Measurements from ENCODE around the gene ATN1. TPM values are rescaled to one million over a fixed set of nuclear protein-coding genes. Genes with fewer than 3 reads are reported as not detected.

The ATN1 gene
- total RNA-seq, 2 donors from 2014 or later = 109 to 163 TPM

GRCh38 chr12:6957151-6957701 is 29.5 kb downstream of the ATN1 start:
- DNase-seq (ENCODE audit: low spot score) (no peak), ATAC-seq (ENCODE audit: insufficient number of reproducible peaks, low FRiP score, low read depth) (no peak)
- Histone ChIP-seq H3K9me3 (no peaks in the 10 kb centered on the region), H3K27ac (no peak overlapping the region), H3K4me1 (ENCODE audit: control insufficient read depth in 1 of 2, low read depth in 2 of 2) (peaks cover 6 to 15% of the 10 kb centered on the region in 2 donors), H3K27me3 (replicated peaks; ENCODE audit: insufficient read depth) (no peaks in the 10 kb centered on the region), H3K36me3 (no peaks in the 10 kb centered on the region), H3K4me3 (no peak overlapping the region)
- TF ChIP-seq, protein P1, sequence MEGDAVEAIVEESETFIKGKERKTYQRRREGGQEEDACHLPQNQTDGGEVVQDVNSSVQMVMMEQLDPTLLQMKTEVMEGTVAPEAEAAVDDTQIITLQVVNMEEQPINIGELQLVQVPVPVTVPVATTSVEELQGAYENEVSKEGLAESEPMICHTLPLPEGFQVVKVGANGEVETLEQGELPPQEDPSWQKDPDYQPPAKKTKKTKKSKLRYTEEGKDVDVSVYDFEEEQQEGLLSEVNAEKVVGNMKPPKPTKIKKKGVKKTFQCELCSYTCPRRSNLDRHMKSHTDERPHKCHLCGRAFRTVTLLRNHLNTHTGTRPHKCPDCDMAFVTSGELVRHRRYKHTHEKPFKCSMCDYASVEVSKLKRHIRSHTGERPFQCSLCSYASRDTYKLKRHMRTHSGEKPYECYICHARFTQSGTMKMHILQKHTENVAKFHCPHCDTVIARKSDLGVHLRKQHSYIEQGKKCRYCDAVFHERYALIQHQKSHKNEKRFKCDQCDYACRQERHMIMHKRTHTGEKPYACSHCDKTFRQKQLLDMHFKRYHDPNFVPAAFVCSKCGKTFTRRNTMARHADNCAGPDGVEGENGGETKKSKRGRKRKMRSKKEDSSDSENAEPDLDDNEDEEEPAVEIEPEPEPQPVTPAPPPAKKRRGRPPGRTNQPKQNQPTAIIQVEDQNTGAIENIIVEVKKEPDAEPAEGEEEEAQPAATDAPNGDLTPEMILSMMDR (IDR thresholded peaks at IDR 0.05) = no peak

DNA sequence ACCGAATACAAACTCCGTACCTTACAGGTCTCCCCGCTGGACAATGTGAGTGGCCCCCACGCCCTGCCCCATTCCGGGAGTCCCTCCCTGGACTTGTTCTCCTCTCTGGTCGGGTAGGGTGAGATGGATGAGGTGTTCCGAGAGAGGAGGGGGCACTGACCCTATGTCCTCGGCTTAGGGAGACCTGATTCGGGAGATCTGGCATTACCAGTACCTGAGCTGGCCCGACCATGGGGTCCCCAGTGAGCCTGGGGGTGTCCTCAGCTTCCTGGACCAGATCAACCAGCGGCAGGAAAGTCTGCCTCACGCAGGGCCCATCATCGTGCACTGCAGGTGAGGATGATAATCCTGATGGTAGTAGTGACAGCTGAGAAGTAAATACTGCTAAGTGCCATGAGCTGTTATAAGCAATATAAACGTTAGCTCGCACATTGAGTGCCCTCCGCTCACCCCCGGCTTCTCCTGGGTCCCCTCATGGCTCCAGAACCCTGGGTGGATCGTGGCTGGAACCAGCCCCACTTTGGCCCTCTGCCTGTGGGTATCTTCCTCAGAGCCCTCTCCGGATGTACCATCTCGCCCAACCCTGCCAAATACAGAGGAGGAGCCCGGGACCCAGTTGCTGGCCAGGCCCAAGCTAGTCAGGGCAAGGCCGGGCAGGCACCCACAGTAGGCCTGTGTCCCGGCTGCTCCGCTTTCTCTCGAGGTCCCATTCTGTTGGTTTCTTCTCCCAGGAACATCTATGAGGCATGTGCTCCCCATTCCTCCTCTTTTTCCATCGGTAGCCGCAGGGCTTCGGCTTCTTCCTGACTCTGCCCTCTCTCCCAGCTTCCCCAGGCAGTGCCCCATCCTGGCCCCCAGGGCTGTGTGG is 30.2 kb downstream of the ATN1 start:
- DNase-seq (ENCODE audit: low spot score) = no peak
- no peaks in the 10 kb centered on the region for H3K27me3 ChIP-seq (replicated peaks; ENCODE audit: insufficient read depth)
- no peaks in the 10 kb centered on the region for H3K9me3 ChIP-seq
- ATAC-seq (ENCODE audit: insufficient number of reproducible peaks, low FRiP score, low read depth) = no peak
- H3K36me3 ChIP-seq = no peaks in the 10 kb centered on the region
- H3K4me3 ChIP-seq = no peak overlapping the region
- TF ChIP-seq, protein P1 (IDR thresholded peaks at IDR 0.05) = no peak
- peak overlapping the region in 1 of 2 donors; percentile 9 for H3K27ac ChIP-seq
- H3K4me1 ChIP-seq (ENCODE audit: control insufficient read depth in 1 of 2, low read depth in 2 of 2) = peaks cover 8 to 15% of the 10 kb centered on the region in 2 donors

DNA sequence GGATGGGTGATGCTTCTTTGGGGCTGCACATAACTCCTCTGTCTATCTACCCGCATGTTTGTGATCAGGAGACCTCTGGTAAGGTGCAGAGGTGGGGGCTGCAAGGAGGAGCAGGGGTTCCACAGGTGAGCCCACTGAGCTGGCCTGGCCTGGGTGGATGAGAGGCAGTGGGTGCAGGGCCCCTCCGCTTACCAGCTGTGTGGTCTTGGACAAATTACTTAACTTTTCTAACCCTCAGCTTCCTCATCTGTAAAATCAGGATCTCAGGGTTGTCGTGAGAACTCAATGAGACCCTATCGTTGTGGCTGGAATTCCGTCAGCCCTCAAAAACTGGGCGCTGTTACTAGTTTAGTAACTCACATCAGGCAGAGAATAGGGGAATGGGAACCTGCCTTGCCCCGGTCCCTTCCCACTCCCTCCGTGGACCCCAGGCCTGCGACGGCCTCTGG is 30.9 kb downstream of the ATN1 start:
- DNase-seq (ENCODE audit: low spot score) (no peak), ATAC-seq (ENCODE audit: insufficient number of reproducible peaks, low FRiP score, low read depth) (no peak)
- Histone ChIP-seq H3K9me3 (no peaks in the 10 kb centered on the region), H3K4me3 (peak overlapping the region; percentile 20), H3K4me1 (ENCODE audit: control insufficient read depth in 1 of 2, low read depth in 2 of 2) (peaks cover 8 to 15% of the 10 kb centered on the region in 2 donors), H3K27ac (peak overlapping the region in 1 of 2 donors; percentile 9), H3K27me3 (replicated peaks; ENCODE audit: insufficient read depth) (no peaks in the 10 kb centered on the region), H3K36me3 (no peaks in the 10 kb centered on the region)
- TF ChIP-seq, protein P1 (IDR thresholded peaks at IDR 0.05) = no peak

- peak overlapping the region; percentile 20 for H3K4me3 ChIP-seq
- no peak for DNase-seq (ENCODE audit: low spot score)
Measured at GRCh38 chr12:6959058-6959804, 31.5 kb downstream of the ATN1 start.

More at GRCh38 chr12:6959058-6959804, 31.5 kb downstream of the ATN1 start:
- Histone ChIP-seq H3K4me1 (ENCODE audit: control insufficient read depth in 1 of 2, low read depth in 2 of 2) (peaks cover 6 to 15% of the 10 kb centered on the region in 2 donors), H3K27ac (peak overlapping the region in 1 of 2 donors; percentile 9), H3K9me3 (no peaks in the 10 kb centered on the region), H3K36me3 (no peaks in the 10 kb centered on the region), H3K27me3 (replicated peaks; ENCODE audit: insufficient read depth) (no peaks in the 10 kb centered on the region)
- TF ChIP-seq, protein P1 (IDR thresholded peaks at IDR 0.05) = no peak
- ATAC-seq (ENCODE audit: insufficient number of reproducible peaks, low FRiP score, low read depth) = no peak
